KMS-11 (cell line): ENCODE results near the gene CAMTA1.

Experiments
- H2AFZ ChIP-seq: fragments of 200-600 bp; sonication (generic); 2 replicates; pipeline ENCODE4 v1.6.1; 2016; ENCODE audit warnings: antibody characterized with exemption, mixed run types, low read depth
- H3K27ac ChIP-seq: fragments of 200-600 bp; sonication (generic); 2 replicates; pipeline ENCODE4 v1.6.1; 2016; ENCODE audit warnings: mild to moderate bottlenecking, mixed run types
- H3K27me3 ChIP-seq: fragments of 200-600 bp; sonication (generic); 2 replicates; pipeline ENCODE4 v1.6.1; 2017; ENCODE audit warnings: mild to moderate bottlenecking, low read depth, mixed run types, moderate library complexity; ENCODE audit not compliant: insufficient read depth
- H3K36me3 ChIP-seq: fragments of 200-600 bp; sonication (generic); 2 replicates; pipeline ENCODE4 v1.6.1; 2017; ENCODE audit warnings: mild to moderate bottlenecking, mixed run types; ENCODE audit not compliant: insufficient read depth
- H3K4me1 ChIP-seq: fragments of 200-600 bp; sonication (generic); 2 replicates; pipeline ENCODE4 v1.6.1; 2016; ENCODE audit warnings: mild to moderate bottlenecking, low read depth, mixed run types; ENCODE audit not compliant: poor library complexity, severe bottlenecking
- H3K4me2 ChIP-seq: fragments of 200-600 bp; sonication (generic); 2 replicates; pipeline ENCODE4 v1.7.0; 2016; ENCODE audit warnings: mild to moderate bottlenecking, mixed run types
- H3K4me3 ChIP-seq: fragments of 200-600 bp; sonication (generic); IDR thresholded peaks from 2 replicates; pipeline ENCODE4 v1.6.1; 2017; ENCODE audit warnings: low read depth, low read length, mixed read lengths; ENCODE audit not compliant: insufficient read depth
- H3K79me2 ChIP-seq: fragments of 200-600 bp; sonication (generic); 2 replicates; pipeline ENCODE4 v1.6.1; 2016; ENCODE audit warnings: low read depth, mixed run types; ENCODE audit not compliant: insufficient read depth
- H3K9ac ChIP-seq: fragments of 200-600 bp; sonication (generic); 2 replicates; pipeline ENCODE4 v1.6.1; 2016; ENCODE audit warnings: mild to moderate bottlenecking, mixed run types
- H4K20me1 ChIP-seq: fragments of 200-600 bp; sonication (generic); 2 replicates; pipeline ENCODE4 v1.6.1; 2016; ENCODE audit warnings: mild to moderate bottlenecking, mixed run types; ENCODE audit not compliant: insufficient read depth
- CTCF ChIP-seq: fragments of 200-600 bp; sonication (generic); conservative IDR thresholded peaks from 2 replicates; pipeline ENCODE4 v1.6.1; 2017; ENCODE audit warnings: low read depth, mild to moderate bottlenecking, antibody characterized with exemption, low read length, moderate library complexity, mixed read lengths

The CAMTA1 gene

GRCh38 chr1:6795203-6795602 lies 9.9 kb downstream of the CAMTA1 start:
- no peak overlapping the region for H2AFZ ChIP-seq
- no peak overlapping the region for H3K27ac ChIP-seq
- H3K4me2 ChIP-seq, result no peak overlapping the region
- H3K9ac ChIP-seq, result no peak overlapping the region
- 0 out of 2 replicates have a peak, but pooled peaks cover 2% of the 10 kb centered on the region for H4K20me1 ChIP-seq
- no peaks in the 10 kb centered on the region for H3K36me3 ChIP-seq
- H3K4me1 ChIP-seq, result peaks cover 30% of the 10 kb centered on the region
- H3K27me3 ChIP-seq, result no peaks in the 10 kb centered on the region
- no peak for TF ChIP-seq CTCF
- peaks cover 70% of the 10 kb centered on the region for H3K79me2 ChIP-seq
- no peak overlapping the region for H3K4me3 ChIP-seq

GRCh38 chr1:6795661-6796060 lies 10.4 kb downstream of the CAMTA1 start:
- no peak overlapping the region for H2AFZ ChIP-seq
- 0 out of 2 replicates have a peak, but pooled peaks cover 2% of the 10 kb centered on the region for H4K20me1 ChIP-seq
- peaks cover 70% of the 10 kb centered on the region for H3K79me2 ChIP-seq
- H3K36me3 ChIP-seq, result no peaks in the 10 kb centered on the region
- no peak overlapping the region for H3K4me2 ChIP-seq
- TF ChIP-seq CTCF, result no peak
- H3K27me3 ChIP-seq, result no peaks in the 10 kb centered on the region
- H3K4me1 ChIP-seq, result peaks cover 28% of the 10 kb centered on the region
- no peak overlapping the region for H3K9ac ChIP-seq
- no peak overlapping the region for H3K4me3 ChIP-seq
- no peak overlapping the region for H3K27ac ChIP-seq

GRCh38 chr1:6796095-6796494 lies 10.8 kb downstream of the CAMTA1 start:
- Histone ChIP-seq H3K4me2 (no peak overlapping the region), H3K4me3 (no peak overlapping the region), H3K79me2 (peaks cover 68% of the 10 kb centered on the region), H3K27me3 (no peaks in the 10 kb centered on the region), H3K27ac (no peak overlapping the region), H3K9ac (no peak overlapping the region), H2AFZ (no peak overlapping the region), H3K4me1 (peaks cover 25% of the 10 kb centered on the region), H4K20me1 (0 out of 2 replicates have a peak, but pooled peaks cover 2% of the 10 kb centered on the region), H3K36me3 (no peaks in the 10 kb centered on the region)
- TF ChIP-seq CTCF, result no peak

GRCh38 chr1:6799499-6799898 lies 14.2 kb downstream of the CAMTA1 start:
- Histone ChIP-seq H3K36me3 (no peaks in the 10 kb centered on the region), H3K4me1 (peaks cover 25% of the 10 kb centered on the region), H4K20me1 (0 out of 2 replicates have a peak, but pooled peaks cover under 1% of the 10 kb centered on the region), H3K79me2 (peaks cover 73% of the 10 kb centered on the region), H3K27me3 (no peaks in the 10 kb centered on the region), H3K27ac (no peak overlapping the region), H3K4me2 (no peak overlapping the region), H3K9ac (no peak overlapping the region), H3K4me3 (no peak overlapping the region), H2AFZ (no peak overlapping the region)
- TF ChIP-seq CTCF, result no peak

- Histone ChIP-seq H3K9ac (no peak overlapping the region), H3K4me2 (no peak overlapping the region), H2AFZ (no peak overlapping the region), H3K4me3 (no peak overlapping the region), H3K4me1 (peaks cover 27% of the 10 kb centered on the region), H3K27me3 (no peaks in the 10 kb centered on the region), H3K27ac (no peak overlapping the region), H3K79me2 (peaks cover 74% of the 10 kb centered on the region), H3K36me3 (no peaks in the 10 kb centered on the region), H4K20me1 (peaks cover 4% of the 10 kb centered on the region; the same call in 1 of the 2 replicates)
- TF ChIP-seq CTCF, result no peak
Observed at GRCh38 chr1:6800745-6801144, 15.5 kb downstream of the CAMTA1 start.
